ENCODE data around the gene SNRNP200. TPM values are rescaled to one million over a fixed set of nuclear protein-coding genes. Genes with fewer than 3 reads are reported as not detected.
A peak's percentile ranks its signal among the peaks of the same experiment; 100 is the strongest.

The SNRNP200 gene
- total RNA-seq, 2 experiments from 2014 or later = 79.3 to 216 TPM

DNA sequence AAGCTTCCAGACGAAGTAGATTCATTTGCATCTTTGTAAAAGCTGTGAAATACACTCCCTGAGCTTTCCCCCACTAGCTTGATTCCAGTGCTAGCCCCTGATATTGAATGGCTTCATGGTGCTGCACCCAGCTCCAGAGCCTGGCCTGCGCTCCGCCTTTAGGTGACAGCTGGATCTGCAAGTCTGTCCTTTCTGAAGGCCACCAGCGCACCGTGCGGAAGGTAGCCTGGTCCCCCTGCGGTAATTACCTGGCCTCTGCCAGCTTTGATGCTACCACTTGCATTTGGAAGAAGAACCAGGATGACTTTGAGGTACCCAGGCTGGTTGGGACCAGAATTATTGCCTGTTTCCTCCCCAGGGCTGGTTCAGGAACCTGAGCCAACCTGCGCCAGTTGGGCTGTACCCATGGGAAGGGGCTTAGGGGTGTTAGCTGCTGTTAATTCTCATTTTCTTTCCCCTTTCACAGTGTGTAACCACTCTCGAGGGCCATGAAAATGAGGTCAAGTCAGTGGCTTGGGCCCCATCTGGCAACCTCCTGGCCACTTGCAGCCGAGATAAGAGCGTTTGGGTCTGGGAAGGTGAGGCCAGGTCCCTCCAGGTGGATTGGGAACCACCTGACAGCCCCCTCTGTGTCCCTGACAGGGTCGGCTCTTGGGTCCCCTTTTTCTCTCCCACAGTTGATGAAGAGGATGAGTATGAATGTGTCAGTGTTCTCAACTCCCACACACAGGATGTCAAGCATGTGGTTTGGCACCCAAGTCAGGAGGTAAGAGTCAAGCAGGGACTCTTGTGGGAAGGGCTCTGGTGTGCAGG is 38.0 kb downstream of the SNRNP200 start:
- H3K36me3 ChIP-seq (ENCODE audit: insufficient read depth, low read length) = peaks cover 63% of the 10 kb centered on the region
- H2AFZ ChIP-seq (ENCODE audit: low read length) = no peak overlapping the region
- BruUV-seq (replicated peaks) = no TSS peak
- peak; percentile 71 for DNase-seq (ENCODE audit: low spot score)
- peaks cover 43% of the 10 kb centered on the region for H3K79me2 ChIP-seq (ENCODE audit: insufficient read depth, low read depth, low read length)
- H3K27ac ChIP-seq (ENCODE audit: low read depth, low read length, poor library complexity, severe bottlenecking) = no peak overlapping the region
- intact Hi-C loops (cut with micrococcal nuclease; ENCODE audit: unreplicated experiment) = loop anchor here (5.0 to 10.0 kb wide), 2 partner anchors 85 to 237 kb away; partner anchors contain the start of gene NEURL3
- no peaks in the 10 kb centered on the region for H3K9me3 ChIP-seq (ENCODE audit: low read length)
- no peaks in the 10 kb centered on the region for H3K9me2 ChIP-seq (ENCODE audit: insufficient read depth, low read length)
- TF ChIP-seq EZH2phosphoT487 (IDR thresholded peaks at IDR 0.05; ENCODE audit: borderline replicate concordance, low read depth, low read length) = no peak
- TF ChIP-seq, protein P1, sequence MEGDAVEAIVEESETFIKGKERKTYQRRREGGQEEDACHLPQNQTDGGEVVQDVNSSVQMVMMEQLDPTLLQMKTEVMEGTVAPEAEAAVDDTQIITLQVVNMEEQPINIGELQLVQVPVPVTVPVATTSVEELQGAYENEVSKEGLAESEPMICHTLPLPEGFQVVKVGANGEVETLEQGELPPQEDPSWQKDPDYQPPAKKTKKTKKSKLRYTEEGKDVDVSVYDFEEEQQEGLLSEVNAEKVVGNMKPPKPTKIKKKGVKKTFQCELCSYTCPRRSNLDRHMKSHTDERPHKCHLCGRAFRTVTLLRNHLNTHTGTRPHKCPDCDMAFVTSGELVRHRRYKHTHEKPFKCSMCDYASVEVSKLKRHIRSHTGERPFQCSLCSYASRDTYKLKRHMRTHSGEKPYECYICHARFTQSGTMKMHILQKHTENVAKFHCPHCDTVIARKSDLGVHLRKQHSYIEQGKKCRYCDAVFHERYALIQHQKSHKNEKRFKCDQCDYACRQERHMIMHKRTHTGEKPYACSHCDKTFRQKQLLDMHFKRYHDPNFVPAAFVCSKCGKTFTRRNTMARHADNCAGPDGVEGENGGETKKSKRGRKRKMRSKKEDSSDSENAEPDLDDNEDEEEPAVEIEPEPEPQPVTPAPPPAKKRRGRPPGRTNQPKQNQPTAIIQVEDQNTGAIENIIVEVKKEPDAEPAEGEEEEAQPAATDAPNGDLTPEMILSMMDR (conservative IDR thresholded peaks at IDR 0.05; ENCODE audit: low read length) = peak; percentile 75
- H3K4me1 ChIP-seq (ENCODE audit: insufficient read depth, low read length, poor library complexity, severe bottlenecking) = peaks cover 20% of the 10 kb centered on the region
- H3K4me3 ChIP-seq (ENCODE audit: low read depth, low read length, poor library complexity, severe bottlenecking) = peak overlapping the region; percentile 79
- H4K20me1 ChIP-seq (ENCODE audit: insufficient read depth, low read length) = peaks cover 13% of the 10 kb centered on the region
- ChIA-PET POLR2A (interaction anchor here (0.6 to 1.2 kb wide), 7 partner anchors 17 to 92 kb away, joined by 3 to 6 read pairs (median 3); no protein-coding TSS in a partner anchor), CTCF (ENCODE audit: unreplicated experiment) (interaction anchor here (0.9 kb wide), 1 partner anchor 93 kb away, joined by 4 read pairs; no protein-coding TSS in a partner anchor)
- peak overlapping the region; percentile 77 for H3K4me2 ChIP-seq (ENCODE audit: low read length)

DNA sequence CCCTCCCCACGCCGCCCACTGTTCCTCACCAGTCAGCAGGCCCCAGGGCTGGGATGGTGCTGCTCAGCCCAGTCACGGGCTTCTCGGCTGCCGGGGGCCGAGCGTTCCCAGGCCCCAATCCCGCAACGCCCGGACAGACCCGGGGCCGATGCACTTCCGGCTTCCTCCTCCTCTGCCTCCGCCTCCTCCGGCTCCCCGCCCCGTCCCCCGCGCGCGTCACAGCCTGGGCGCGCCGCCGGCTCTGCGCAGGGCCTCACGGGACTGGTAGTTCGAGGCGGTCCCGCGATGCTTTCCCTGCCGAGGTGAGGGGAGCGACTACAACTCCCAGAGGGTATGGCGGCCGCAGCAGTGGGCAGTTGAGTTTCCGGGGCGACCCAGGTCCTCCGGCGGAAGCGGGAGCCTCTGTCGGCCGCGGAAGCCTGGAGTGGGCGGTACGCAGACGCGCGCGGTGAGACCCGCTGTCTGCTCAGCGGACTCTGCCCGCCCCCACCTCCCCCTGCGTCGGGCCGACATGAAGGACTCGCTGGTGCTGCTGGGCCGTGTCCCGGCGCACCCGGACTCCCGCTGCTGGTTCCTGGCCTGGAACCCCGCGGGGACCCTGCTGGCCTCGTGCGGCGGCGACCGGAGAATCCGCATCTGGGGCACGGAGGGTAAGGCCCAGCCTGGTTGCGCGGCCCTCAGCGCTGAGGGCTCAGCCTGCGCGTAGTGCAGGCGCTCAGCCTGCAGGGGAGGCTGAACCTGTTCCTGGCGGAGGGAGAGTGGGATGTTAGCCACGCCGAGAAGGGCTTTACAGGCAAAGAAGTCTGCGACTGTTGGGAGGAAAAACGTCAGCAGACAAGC is 39.3 kb downstream of the SNRNP200 start, which contains the start of the genes CIAO1 and TMEM127:
Gene CIAO1, plus strand, starts transcription at position 386 of the 840 bp plus-strand sequence. Its CDS starts 126 bp downstream, at position 512.
Gene TMEM127, minus strand, starts transcription at position 158 of the 840 bp plus-strand sequence. CDS start 616 bp downstream, outside the sequence.
- Histone ChIP-seq H4K20me1 (ENCODE audit: insufficient read depth, low read length) (peaks cover 13% of the 10 kb centered on the region), H3K4me3 (ENCODE audit: low read depth, low read length, poor library complexity, severe bottlenecking) (peak within 1 kb of the TSS; percentile 79), H3K4me2 (ENCODE audit: low read length) (peak within 1 kb of the TSS; percentile 99), H3K9me2 (ENCODE audit: insufficient read depth, low read length) (no peaks in the 10 kb centered on the region), H2AFZ (ENCODE audit: low read length) (peak within 1 kb of the TSS; percentile 38; the same call in 1 of the 2 replicates), H3K9me3 (ENCODE audit: low read length) (no peaks in the 10 kb centered on the region), H3K36me3 (ENCODE audit: insufficient read depth, low read length) (peaks cover 60% of the 10 kb centered on the region), H3K27ac (ENCODE audit: low read depth, low read length, poor library complexity, severe bottlenecking) (peak within 1 kb of the TSS; percentile 62), H3K79me2 (ENCODE audit: insufficient read depth, low read depth, low read length) (peaks cover 50% of the 10 kb centered on the region), H3K4me1 (ENCODE audit: insufficient read depth, low read length, poor library complexity, severe bottlenecking) (peaks cover 23% of the 10 kb centered on the region)
- DNase-seq (ENCODE audit: low spot score) = peak; percentile 98
- intact Hi-C loops (cut with micrococcal nuclease; ENCODE audit: unreplicated experiment) = loop anchor here (1.0 to 10.0 kb wide), 7 partner anchors 25 to 239 kb away; partner anchors contain the start of genes ASTL, DUSP2, NEURL3 and SNRNP200
- no TSS peak for BruUV-seq (replicated peaks)
- TF ChIP-seq EZH2phosphoT487 (IDR thresholded peaks at IDR 0.05; ENCODE audit: borderline replicate concordance, low read depth, low read length) = no peak
- TF ChIP-seq, protein P1 (conservative IDR thresholded peaks at IDR 0.05; ENCODE audit: low read length) = peak; percentile 58
- ChIA-PET POLR2A (interaction anchor here (1.0 to 1.2 kb wide), 3 partner anchors 18 to 40 kb away, joined by 3 to 4 read pairs (median 4); no protein-coding TSS in a partner anchor), CTCF (ENCODE audit: unreplicated experiment) (no interaction called here)
